Mesothelial cell of epicardium (in vitro differentiated cells): ENCODE data around the gene SLC39A10. TPM values are rescaled to one million over a fixed set of nuclear protein-coding genes. Genes with fewer than 3 reads are reported as not detected.

Source experiments
- DNase-seq, 2 experiments: peaks; one replicate each; pipeline ENCODE4 v3.0.0; 2021; ENCODE audit warnings: low spot score in 2 of 2; ENCODE audit not compliant: unreplicated experiment in 2 of 2
- H3K27ac Mint-ChIP-seq: 2 replicates; pipeline ENCODE4 v1.8.0; 2021; ENCODE audit warnings: mixed read lengths
- H3K27me3 Mint-ChIP-seq: 2 replicates; pipeline ENCODE4 v1.8.0; 2021; ENCODE audit warnings: low read depth, mixed read lengths
- H3K36me3 Mint-ChIP-seq: 2 replicates; pipeline ENCODE4 v1.8.0; 2021; ENCODE audit warnings: mixed read lengths
- H3K4me1 Mint-ChIP-seq: 2 replicates; pipeline ENCODE4 v1.8.0; 2021; ENCODE audit warnings: mixed read lengths
- H3K4me3 Mint-ChIP-seq: 2 replicates; pipeline ENCODE4 v1.8.0; 2021; ENCODE audit warnings: mild to moderate bottlenecking, moderate library complexity, mixed read lengths
- H3K9me3 Mint-ChIP-seq: 2 replicates; pipeline ENCODE4 v1.8.0; 2021; ENCODE audit warnings: mixed read lengths
- total RNA-seq: library from RNA; stranded (reverse); gene quantifications from 3 replicates; pipeline ENCODE4 v1.2.1, GENCODE V29; 2021
- TF ChIP-seq, protein P1 (sequence below): fragments of 200-600 bp; sonication (generic); IDR thresholded peaks from one replicate; pipeline ENCODE4 v1.5.0; 2021; ENCODE audit warnings: antibody characterized with exemption; ENCODE audit not compliant: unreplicated experiment

The SLC39A10 gene
- total RNA-seq, 1 donor from 2014 or later, result 123 TPM

DNA sequence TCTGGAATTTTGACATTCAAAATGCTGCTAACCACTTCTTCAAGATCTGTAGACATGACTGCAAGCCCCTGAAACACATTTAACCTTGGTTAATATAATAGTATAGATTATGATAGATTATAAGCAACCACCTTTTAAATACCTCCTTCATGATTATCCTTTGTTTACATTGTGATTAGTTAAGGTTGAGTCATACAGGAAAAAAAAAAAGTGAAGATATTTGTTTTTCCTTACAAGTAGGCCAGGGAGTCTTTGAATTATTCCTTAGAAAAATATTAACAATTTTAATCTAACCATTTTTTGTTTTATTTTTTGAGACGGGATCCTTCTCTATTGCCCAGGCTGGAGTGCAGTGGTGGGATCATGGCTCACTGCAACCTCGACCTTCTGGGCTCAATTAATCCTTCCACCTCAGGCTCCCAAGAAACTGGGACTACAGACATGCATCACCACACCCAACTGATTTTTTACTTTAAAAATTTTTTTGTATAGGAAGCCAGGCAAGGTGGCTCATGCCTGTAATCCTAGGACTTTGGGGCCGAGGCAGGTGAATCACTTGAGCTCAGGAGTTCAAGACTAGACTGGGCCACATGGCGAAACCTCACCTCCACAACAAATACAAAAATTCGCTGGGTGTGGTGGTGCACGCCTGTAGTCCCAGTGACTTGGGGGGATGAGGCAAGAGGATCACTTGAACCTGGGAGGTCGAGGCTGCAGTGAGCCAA is 99.4 kb downstream of the SLC39A10 start:
- Mint-ChIP-seq H3K9me3 (peaks cover 12% of the 10 kb centered on the region), H3K27ac (no peak overlapping the region), H3K27me3 (no peaks in the 10 kb centered on the region), H3K36me3 (peaks cover 4% of the 10 kb centered on the region), H3K4me1 (no peaks in the 10 kb centered on the region), H3K4me3 (no peak overlapping the region)
- TF ChIP-seq, protein P1, sequence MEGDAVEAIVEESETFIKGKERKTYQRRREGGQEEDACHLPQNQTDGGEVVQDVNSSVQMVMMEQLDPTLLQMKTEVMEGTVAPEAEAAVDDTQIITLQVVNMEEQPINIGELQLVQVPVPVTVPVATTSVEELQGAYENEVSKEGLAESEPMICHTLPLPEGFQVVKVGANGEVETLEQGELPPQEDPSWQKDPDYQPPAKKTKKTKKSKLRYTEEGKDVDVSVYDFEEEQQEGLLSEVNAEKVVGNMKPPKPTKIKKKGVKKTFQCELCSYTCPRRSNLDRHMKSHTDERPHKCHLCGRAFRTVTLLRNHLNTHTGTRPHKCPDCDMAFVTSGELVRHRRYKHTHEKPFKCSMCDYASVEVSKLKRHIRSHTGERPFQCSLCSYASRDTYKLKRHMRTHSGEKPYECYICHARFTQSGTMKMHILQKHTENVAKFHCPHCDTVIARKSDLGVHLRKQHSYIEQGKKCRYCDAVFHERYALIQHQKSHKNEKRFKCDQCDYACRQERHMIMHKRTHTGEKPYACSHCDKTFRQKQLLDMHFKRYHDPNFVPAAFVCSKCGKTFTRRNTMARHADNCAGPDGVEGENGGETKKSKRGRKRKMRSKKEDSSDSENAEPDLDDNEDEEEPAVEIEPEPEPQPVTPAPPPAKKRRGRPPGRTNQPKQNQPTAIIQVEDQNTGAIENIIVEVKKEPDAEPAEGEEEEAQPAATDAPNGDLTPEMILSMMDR, result no peak
- DNase-seq, result no peak

DNA sequence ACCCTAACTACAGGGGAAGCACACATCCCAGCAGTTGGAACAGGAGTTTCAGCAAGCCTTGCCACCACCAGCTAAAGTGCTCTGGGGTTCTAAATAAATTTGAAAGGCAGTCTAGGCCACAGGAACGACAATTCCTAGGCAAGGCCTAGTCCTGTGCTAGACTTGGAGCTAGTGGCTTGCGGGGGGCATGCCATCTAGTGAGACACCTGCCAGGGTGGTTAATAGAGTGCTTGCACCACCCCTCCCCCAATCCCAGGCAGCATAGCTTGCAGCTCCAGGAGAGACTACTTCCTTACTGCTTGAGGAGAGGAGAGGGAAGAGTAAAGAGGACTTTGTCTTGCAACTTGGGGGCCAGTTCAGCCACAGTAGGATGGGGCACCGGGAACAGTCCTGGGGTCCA is 101.8 kb downstream of the SLC39A10 start:
- H3K9me3 Mint-ChIP-seq, result peaks cover 34% of the 10 kb centered on the region
- H3K4me3 Mint-ChIP-seq, result no peak overlapping the region
- no peaks in the 10 kb centered on the region for H3K27me3 Mint-ChIP-seq
- no peak overlapping the region for H3K27ac Mint-ChIP-seq
- DNase-seq, result no peak
- TF ChIP-seq, protein P1, result no peak
- H3K4me1 Mint-ChIP-seq, result no peaks in the 10 kb centered on the region
- H3K36me3 Mint-ChIP-seq, result no peaks in the 10 kb centered on the region

DNA sequence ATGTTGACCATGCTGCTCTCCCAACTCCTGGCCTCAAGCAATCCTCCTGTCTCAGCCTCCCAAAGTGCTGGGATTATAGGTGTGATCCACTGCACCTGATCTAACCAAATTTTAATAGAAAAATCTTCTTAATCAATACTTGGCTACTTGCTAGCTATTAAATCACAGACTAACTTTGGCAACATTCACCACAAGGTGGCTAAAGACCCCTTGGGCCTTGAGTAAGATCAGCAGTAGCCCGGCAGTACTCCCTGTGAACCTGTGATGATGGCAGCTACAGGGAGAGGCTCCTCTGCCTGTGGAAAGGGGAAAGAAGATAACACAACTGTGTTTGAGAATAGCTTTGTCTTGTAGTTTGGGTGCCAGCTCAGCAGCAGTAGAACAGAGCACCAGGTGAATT is 102.9 kb downstream of the SLC39A10 start:
- Mint-ChIP-seq H3K4me3 (no peak overlapping the region), H3K27me3 (no peaks in the 10 kb centered on the region), H3K36me3 (no peaks in the 10 kb centered on the region), H3K9me3 (peaks cover 42% of the 10 kb centered on the region), H3K4me1 (no peaks in the 10 kb centered on the region), H3K27ac (no peak overlapping the region)
- TF ChIP-seq, protein P1, result no peak
- DNase-seq, result no peak

DNA sequence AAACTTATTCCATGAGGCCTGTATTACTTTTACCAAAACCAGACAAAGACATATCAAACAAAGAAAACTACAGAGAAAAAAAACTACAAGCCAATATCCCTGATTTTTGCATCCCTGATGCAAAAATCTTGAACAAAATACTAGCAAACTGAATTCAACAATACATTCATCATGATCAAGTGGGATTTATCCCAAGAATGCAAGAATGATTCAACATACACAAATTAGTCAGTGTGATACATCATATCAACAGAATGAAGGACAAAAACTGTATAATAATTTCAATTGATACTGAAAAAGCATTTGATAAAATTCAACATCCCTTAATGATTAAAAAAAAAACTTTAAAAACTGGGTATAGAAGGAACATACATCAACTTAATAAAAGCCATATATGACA is 106.8 kb downstream of the SLC39A10 start:
- H3K9me3 Mint-ChIP-seq, result peaks cover 53% of the 10 kb centered on the region
- TF ChIP-seq, protein P1, result no peak
- no peaks in the 10 kb centered on the region for H3K27me3 Mint-ChIP-seq
- H3K4me1 Mint-ChIP-seq, result no peaks in the 10 kb centered on the region
- H3K36me3 Mint-ChIP-seq, result no peaks in the 10 kb centered on the region
- H3K4me3 Mint-ChIP-seq, result no peak overlapping the region
- no peak for DNase-seq
- no peak overlapping the region for H3K27ac Mint-ChIP-seq

DNA sequence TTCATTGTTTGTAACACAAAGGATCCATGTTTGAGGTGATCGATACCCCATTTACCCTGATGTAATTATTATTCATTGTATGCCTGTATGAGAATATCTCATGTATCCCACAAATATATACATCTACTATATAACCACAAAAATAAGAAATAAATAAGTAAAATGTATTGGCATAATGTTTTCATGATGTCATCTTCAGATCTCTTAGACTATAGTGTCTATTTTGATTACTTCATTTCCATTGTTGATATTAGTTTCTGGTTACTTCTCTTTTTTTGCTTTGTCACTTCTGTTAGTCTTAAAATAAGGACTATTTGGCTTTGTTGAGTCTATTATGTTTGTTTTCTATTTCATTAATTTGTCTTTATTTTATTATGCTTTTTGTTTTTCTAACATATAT is 109.7 kb downstream of the SLC39A10 start:
- TF ChIP-seq, protein P1, result no peak
- no peaks in the 10 kb centered on the region for H3K27me3 Mint-ChIP-seq
- H3K9me3 Mint-ChIP-seq, result peaks cover 43% of the 10 kb centered on the region
- no peak overlapping the region for H3K27ac Mint-ChIP-seq
- H3K4me3 Mint-ChIP-seq, result no peak overlapping the region
- H3K36me3 Mint-ChIP-seq, result no peaks in the 10 kb centered on the region
- H3K4me1 Mint-ChIP-seq, result peaks cover 3% of the 10 kb centered on the region
- DNase-seq, result no peak
